ENCODE data around the gene PRPF40B. TPM values are rescaled to one million over a fixed set of nuclear protein-coding genes. Genes with fewer than 3 reads are reported as not detected.

PRPF40B gene
- total and polyA plus RNA-seq, 8 donors = 16.0 to 27.5 (median 23.5) TPM

DNA sequence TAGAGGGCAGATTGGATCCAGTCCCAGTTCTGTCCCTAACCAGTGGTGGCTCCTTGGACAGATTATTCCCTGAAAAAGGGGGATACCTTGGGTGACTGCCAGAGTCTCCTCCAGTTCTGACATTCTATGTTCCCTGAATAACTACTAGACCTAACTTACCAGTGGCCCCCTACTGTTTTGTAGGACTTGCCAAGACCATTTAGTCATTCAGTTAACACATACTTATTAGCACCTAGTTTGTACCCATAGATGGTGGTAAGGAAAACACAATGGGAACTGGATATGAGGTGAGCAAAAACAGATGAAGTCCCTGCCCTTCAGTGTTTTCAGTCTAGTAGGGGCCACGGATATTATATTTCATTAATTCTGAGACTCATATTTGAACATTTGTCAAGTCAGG, 3.5 kb downstream of the PRPF40B start:
- Histone ChIP-seq H3K27ac (no peak overlapping the region), H3K4me1 (peaks cover 8 to 23% of the 10 kb centered on the region in 2 donors), H3K9me3 (no peaks in the 10 kb centered on the region), H3K27me3 (peaks cover 0 to 10% of the 10 kb centered on the region in 2 donors), H3K4me3 (no peak overlapping the region), H3K36me3 (peaks cover 0 to 3% of the 10 kb centered on the region in 2 donors)
- TF ChIP-seq, protein P1, sequence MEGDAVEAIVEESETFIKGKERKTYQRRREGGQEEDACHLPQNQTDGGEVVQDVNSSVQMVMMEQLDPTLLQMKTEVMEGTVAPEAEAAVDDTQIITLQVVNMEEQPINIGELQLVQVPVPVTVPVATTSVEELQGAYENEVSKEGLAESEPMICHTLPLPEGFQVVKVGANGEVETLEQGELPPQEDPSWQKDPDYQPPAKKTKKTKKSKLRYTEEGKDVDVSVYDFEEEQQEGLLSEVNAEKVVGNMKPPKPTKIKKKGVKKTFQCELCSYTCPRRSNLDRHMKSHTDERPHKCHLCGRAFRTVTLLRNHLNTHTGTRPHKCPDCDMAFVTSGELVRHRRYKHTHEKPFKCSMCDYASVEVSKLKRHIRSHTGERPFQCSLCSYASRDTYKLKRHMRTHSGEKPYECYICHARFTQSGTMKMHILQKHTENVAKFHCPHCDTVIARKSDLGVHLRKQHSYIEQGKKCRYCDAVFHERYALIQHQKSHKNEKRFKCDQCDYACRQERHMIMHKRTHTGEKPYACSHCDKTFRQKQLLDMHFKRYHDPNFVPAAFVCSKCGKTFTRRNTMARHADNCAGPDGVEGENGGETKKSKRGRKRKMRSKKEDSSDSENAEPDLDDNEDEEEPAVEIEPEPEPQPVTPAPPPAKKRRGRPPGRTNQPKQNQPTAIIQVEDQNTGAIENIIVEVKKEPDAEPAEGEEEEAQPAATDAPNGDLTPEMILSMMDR (IDR thresholded peaks at IDR 0.05) = no peak
- intact Hi-C loops (cut with DNase I) = no loop called here
- DNase-seq = no peak
- no peak for ATAC-seq

DNA sequence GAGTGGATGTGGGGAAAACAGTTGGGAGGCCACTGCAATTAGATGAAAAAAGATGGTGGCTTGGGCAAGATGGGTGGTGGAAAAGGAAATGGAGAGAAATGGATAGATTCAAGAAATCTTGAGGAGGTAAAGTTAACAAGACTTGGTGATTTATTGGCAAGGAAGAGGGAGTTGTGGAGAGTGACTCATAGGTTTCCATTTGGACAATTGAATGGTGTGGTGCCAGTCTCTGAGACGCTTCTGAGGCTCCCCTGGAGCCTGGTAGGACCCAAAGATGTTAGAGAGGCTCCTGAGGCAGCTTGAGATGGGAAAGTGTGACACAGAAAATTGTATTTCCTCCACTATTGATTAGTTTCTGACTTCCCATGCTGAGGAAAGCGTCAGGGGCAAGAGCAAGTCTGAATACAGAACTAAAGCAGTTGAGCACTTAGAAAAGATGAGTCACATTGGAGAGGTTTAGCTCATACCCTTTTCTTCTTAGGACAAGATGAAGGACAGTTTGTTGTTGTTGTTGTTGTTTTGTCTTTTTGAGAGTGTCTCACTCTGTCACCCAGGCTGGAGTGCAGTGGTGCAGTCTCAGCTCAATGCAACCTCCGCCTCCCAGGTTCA, 4.5 kb downstream of the PRPF40B start:
- ATAC-seq = no peak
- no peak overlapping the region for H3K27ac ChIP-seq
- no peaks in the 10 kb centered on the region for H3K9me3 ChIP-seq
- peaks cover 0 to 13% of the 10 kb centered on the region in 2 donors for H3K4me1 ChIP-seq
- H3K27me3 ChIP-seq = no peaks in the 10 kb centered on the region
- peaks cover 0 to 5% of the 10 kb centered on the region in 2 donors for H3K36me3 ChIP-seq
- no peak for DNase-seq
- H3K4me3 ChIP-seq = no peak overlapping the region
- TF ChIP-seq, protein P1 (IDR thresholded peaks at IDR 0.05) = no peak
- intact Hi-C loops (cut with DNase I) = no loop called here

DNA sequence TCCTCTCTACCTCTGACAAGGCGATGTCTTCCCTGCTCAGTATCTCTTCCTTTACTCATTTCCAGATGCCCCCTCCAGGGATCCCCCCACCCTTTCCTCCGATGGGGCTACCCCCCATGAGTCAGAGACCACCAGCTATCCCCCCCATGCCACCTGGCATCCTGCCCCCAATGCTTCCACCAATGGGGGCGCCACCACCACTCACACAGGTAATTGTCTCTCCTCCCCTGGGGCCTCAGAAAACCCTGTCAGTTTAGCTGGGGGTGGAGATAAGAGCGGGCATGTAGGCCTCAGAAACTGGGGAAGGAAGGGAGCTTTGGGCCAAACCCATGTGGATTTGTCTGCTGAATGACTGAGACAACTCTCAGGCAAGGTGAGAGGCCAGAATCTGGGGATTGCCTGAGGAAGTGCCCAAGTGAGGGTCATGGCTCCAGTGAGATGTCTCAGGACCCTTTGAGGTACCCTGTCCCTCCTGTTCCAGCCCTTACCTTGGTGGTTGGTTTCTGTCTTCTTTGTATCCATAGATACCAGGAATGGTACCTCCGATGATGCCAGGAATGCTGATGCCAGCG, 8.1 kb downstream of the PRPF40B start:
- DNase-seq (no peak), ATAC-seq (no peak)
- TF ChIP-seq, protein P1 (IDR thresholded peaks at IDR 0.05) = no peak
- intact Hi-C loops (cut with DNase I) = no loop called here
- Histone ChIP-seq H3K27me3 (no peaks in the 10 kb centered on the region), H3K36me3 (peaks cover 0 to 12% of the 10 kb centered on the region in 2 donors), H3K4me1 (no peaks in the 10 kb centered on the region), H3K27ac (no peak overlapping the region), H3K4me3 (no peak overlapping the region), H3K9me3 (no peaks in the 10 kb centered on the region)

DNA sequence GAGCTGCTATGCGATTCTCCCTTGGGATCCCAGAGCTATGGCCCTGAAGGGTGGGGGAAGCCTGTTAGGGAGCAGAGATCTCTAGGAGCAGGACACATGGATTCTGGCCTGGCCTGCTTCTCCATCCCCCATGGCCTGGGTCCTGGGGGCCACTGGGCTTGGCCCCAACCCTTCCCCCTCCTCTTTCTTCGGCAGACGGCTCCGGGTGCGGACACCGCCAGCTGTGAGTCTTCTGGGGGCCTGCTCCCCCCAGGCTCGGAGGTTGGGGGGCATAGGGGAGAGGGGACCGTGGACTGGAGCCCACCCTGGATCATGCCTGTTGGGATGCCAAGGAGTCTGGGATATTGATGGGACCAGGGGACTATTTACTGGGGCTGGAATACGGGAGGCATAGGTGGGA, 9.0 kb downstream of the PRPF40B start:
- intact Hi-C loops (cut with DNase I) = no loop called here
- Histone ChIP-seq H3K27ac (no peak overlapping the region), H3K9me3 (no peaks in the 10 kb centered on the region), H3K27me3 (no peaks in the 10 kb centered on the region), H3K36me3 (peaks cover 0 to 12% of the 10 kb centered on the region in 2 donors), H3K4me1 (peaks cover 0 to 5% of the 10 kb centered on the region in 2 donors), H3K4me3 (no peak overlapping the region)
- TF ChIP-seq, protein P1 (IDR thresholded peaks at IDR 0.05) = no peak
- ATAC-seq (no peak), DNase-seq (no peak)

DNA sequence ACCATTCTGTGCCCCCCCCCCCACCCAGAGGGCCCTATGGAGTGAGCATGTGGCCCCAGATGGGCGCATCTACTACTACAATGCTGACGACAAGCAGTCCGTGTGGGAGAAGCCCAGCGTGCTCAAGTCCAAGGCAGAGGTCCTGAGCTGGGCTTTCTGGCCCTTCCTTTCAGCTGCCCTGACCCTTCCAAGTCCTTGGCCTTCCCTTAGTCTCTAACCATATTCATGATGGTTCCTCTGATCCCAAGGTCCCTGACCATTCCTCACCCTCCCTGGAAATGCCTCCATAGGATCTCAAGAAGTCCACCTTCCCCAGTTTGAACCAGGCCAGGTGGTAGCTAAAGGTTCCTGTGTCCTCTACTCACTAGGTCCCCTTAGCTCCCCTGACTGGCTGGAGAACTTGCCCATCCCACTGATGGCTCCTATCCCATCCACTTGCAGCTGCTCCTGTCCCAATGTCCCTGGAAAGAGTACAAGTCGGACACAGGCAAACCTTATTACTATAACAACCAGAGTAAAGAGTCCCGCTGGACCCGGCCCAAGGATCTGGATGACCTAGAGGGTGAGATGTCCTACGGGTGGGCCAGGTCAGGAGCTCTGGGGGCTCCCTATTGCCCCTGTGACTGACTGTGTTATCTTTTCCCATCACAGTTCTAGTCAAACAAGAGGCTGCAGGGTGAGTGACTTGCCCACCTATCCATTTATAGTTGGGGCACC, 9.8 kb downstream of the PRPF40B start:
- Histone ChIP-seq H3K4me3 (no peak overlapping the region), H3K36me3 (peaks cover 0 to 12% of the 10 kb centered on the region in 2 donors), H3K27me3 (no peaks in the 10 kb centered on the region), H3K27ac (no peak overlapping the region), H3K9me3 (no peaks in the 10 kb centered on the region), H3K4me1 (peaks cover 3 to 9% of the 10 kb centered on the region in 2 donors)
- ATAC-seq = no peak
- intact Hi-C loops (cut with DNase I) = no loop called here
- TF ChIP-seq, protein P1 (IDR thresholded peaks at IDR 0.05) = no peak
- no peak for DNase-seq
